Thoracic aorta (tissue), 2 donors: Measurements from ENCODE around the gene TTI1. TPM values are rescaled to one million over a fixed set of nuclear protein-coding genes. Genes with fewer than 3 reads are reported as not detected.

Experiments
- ATAC-seq: fragments of 150-250 bp; one replicate; pipeline ENCODE4 v1.8.0; 2017; ENCODE audit warnings: low read depth; ENCODE audit not compliant: insufficient number of reproducible peaks, low FRiP score
- DNase-seq: peaks from one replicate; pipeline ENCODE4 v3.0.0-alpha.2; 2020; ENCODE audit warnings: low spot score
- H3K27ac ChIP-seq, 2 donors: fragments of 200-600 bp; sonication (generic); 1 replicate in 1 of 2; 2 replicates in 1 of 2; pipeline ENCODE4 v1.5.1; 2016; ENCODE audit warnings: mild to moderate bottlenecking in 2 of 2, moderate library complexity in 2 of 2
- H3K27me3 ChIP-seq: fragments of 200-600 bp; sonication (generic); replicated peaks from 2 replicates; pipeline ENCODE4 v1.6.0; 2016; ENCODE audit warnings: mild to moderate bottlenecking; ENCODE audit not compliant: insufficient read depth
- H3K36me3 ChIP-seq: fragments of 200-600 bp; sonication (generic); one replicate; pipeline ENCODE4 v1.5.1; 2016
- H3K4me1 ChIP-seq, 2 donors: fragments of 200-600 bp; sonication (generic); 1 replicate in 1 of 2; 2 replicates in 1 of 2; pipeline versions ENCODE4 v1.5.1 to v1.6.0; 2016; ENCODE audit warnings: low read depth in 2 of 2, mild to moderate bottlenecking in 1 of 2; ENCODE audit not compliant: control insufficient read depth in 1 of 2
- H3K4me3 ChIP-seq: fragments of 200-600 bp; sonication (generic); 2 replicates; pipeline ENCODE4 v1.5.1; 2016; ENCODE audit warnings: mild to moderate bottlenecking
- H3K9me3 ChIP-seq: fragments of 200-600 bp; sonication (generic); 2 replicates; pipeline ENCODE4 v1.5.1; 2016
- total RNA-seq, 2 donors: library from RNA; depleted of rRNA; stranded (reverse); fragments of >200 nt; gene quantifications; one replicate each; pipeline versions ENCODE4 v1.1.0 to v1.2.3, GENCODE V29; 2016
- TF ChIP-seq, protein P1 (sequence below): fragments of 200-600 bp; sonication (generic); IDR thresholded peaks from one replicate; pipeline ENCODE4 v1.5.1; 2019; ENCODE audit warnings: antibody characterized with exemption

Gene TTI1
- total RNA-seq, 2 donors from 2014 or later = 12.2 to 20.1 TPM

DNA sequence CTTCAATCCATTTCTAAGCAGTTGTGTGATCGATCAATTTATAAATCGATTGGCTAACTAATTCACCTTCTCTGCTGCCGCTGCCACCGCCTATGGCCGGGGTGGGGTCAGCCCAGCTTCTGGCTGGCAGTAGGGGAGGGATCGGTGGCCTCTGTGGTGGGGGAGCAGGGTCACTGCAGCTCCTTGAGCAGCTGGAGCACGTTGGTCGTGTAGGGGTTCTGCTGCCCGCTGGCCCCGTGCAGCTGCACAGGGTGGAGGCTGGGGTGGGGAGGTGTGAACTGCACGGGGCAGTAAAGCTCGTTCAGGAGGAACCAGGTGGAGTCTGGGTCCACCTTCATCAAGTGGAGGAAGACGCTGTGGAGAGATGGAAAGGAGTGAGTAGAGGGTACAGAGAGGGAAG lies 50.0 kb downstream of the TTI1 start:
- TF ChIP-seq, protein P1, sequence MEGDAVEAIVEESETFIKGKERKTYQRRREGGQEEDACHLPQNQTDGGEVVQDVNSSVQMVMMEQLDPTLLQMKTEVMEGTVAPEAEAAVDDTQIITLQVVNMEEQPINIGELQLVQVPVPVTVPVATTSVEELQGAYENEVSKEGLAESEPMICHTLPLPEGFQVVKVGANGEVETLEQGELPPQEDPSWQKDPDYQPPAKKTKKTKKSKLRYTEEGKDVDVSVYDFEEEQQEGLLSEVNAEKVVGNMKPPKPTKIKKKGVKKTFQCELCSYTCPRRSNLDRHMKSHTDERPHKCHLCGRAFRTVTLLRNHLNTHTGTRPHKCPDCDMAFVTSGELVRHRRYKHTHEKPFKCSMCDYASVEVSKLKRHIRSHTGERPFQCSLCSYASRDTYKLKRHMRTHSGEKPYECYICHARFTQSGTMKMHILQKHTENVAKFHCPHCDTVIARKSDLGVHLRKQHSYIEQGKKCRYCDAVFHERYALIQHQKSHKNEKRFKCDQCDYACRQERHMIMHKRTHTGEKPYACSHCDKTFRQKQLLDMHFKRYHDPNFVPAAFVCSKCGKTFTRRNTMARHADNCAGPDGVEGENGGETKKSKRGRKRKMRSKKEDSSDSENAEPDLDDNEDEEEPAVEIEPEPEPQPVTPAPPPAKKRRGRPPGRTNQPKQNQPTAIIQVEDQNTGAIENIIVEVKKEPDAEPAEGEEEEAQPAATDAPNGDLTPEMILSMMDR = no peak
- Histone ChIP-seq H3K36me3 (peaks cover 13% of the 10 kb centered on the region), H3K4me3 (no peak overlapping the region), H3K27me3 (no peaks in the 10 kb centered on the region), H3K4me1 (peaks cover 16 to 37% of the 10 kb centered on the region in 2 donors), H3K9me3 (no peaks in the 10 kb centered on the region), H3K27ac (no peak overlapping the region)
- ATAC-seq = no peak
- no peak for DNase-seq

DNA sequence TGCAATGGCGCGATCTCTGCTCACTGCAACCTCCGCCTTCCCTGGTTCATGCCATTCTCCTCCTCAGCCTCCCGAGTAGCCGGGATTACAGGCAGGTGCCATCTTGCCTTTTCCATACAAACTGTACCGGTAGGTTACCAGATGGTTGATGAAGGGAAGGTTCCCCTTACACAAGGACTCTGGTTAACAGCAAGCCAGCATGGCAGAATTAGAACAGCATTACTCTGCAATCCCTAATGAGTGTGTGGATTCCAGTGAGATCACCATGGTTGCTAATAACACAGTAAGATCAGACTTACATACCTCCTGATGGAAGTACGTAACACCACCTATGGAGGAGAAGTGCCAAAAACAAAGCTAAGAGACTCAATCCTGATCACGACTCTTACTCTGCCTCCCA lies 51.7 kb downstream of the TTI1 start:
- H3K4me1 ChIP-seq = peaks cover 6 to 22% of the 10 kb centered on the region in 2 donors
- H3K4me3 ChIP-seq = no peak overlapping the region
- no peak for ATAC-seq
- H3K27me3 ChIP-seq = no peaks in the 10 kb centered on the region
- DNase-seq = no peak
- H3K9me3 ChIP-seq = no peaks in the 10 kb centered on the region
- no peak overlapping the region for H3K27ac ChIP-seq
- peaks cover 13% of the 10 kb centered on the region for H3K36me3 ChIP-seq
- TF ChIP-seq, protein P1 = no peak

DNA sequence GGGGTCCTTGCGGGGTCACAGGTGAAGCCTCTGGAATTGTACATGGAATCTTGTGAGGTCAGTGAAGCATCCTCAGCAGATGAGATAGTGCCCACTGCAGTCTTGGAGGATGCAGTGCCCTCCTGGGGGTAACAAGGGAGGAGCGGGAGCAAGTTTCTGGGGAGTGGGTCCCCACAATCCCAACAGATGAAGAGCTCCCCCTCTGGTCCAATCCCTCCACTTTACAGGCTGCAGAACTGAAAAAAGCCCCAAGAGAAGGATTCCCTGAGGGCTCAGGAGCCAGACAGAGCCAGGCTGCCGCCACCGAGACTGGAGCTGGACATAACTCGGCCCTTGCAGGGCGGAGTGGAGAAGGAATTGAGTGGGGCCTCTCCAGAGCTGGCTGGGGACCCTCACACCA lies 52.4 kb downstream of the TTI1 start:
- no peak overlapping the region for H3K4me3 ChIP-seq
- peaks cover 3 to 16% of the 10 kb centered on the region in 2 donors for H3K4me1 ChIP-seq
- TF ChIP-seq, protein P1 = no peak
- no peak overlapping the region for H3K27ac ChIP-seq
- H3K9me3 ChIP-seq = no peaks in the 10 kb centered on the region
- DNase-seq (no peak), ATAC-seq (no peak)
- H3K27me3 ChIP-seq = no peaks in the 10 kb centered on the region
- H3K36me3 ChIP-seq = peaks cover 13% of the 10 kb centered on the region

DNA sequence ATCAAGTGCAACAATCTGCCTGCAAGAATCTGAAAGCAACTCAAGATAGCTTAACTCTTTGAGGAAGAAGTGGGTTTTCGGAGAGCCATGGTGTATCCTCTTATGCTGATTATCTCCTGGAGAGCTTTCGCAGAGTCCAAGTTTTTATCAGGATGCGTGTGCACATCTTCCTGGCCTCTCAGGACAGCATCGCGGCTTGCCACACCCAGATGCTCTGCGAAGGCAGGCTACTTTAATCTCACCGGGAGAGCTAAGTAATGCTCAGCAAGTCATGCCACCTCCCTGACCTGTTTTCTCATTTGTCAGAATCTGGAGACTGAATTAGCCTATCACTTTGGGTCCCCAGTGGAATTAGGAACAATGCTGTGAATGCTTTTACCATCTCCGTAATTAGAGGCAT lies 52.9 kb downstream of the TTI1 start:
- TF ChIP-seq, protein P1 = no peak
- DNase-seq = no peak

DNA sequence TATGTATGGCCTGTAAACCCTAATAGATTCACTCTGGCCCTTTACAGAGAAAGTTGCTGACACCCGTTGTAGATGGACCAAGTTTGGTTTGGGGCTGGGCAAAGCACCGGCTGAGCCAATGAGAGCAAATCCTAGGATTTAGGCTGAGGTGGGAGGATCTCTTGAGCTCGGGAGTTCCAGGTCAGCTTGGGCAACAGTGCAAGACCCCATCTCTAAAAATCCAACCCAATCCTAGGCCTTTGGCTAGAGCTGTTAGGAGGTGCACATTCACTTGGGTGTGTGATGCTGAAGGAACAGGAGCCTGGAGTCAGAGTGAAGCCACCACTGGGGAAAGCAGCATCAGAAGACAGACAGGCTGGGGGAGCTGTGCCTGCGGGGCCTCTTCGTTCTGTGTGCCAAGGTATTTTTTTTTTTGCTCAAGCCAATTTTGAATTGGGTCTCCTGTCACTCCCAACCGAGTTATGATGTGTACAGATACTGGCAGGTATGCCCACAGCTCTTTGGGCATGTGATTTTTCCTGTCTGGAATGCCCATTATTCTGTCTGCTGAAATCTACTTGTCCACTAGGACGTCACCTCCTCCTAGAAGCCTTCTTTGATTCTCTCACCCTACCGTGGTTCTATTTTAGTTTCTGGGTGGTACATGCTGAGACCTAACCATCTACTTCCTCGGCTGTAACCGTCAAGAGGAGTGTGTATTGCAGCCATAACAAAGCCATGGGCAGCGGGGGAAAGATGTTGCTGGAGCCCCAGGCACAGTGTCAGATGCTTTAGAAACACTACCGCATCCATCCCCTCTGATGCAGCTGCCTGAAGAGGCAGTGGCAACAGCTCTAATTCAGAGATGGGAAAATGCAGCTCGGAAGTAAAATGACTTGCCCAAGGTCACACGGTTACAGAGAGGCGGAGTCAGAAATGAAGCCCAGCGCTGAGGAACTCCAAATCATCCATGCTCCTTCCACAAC lies 54.0 kb downstream of the TTI1 start:
- ATAC-seq = no peak
- Histone ChIP-seq H3K36me3 (peaks cover 13% of the 10 kb centered on the region), H3K27me3 (no peaks in the 10 kb centered on the region), H3K4me3 (no peak overlapping the region), H3K9me3 (no peaks in the 10 kb centered on the region), H3K27ac (no peak overlapping the region), H3K4me1 (peaks cover 0 to 6% of the 10 kb centered on the region in 2 donors)
- DNase-seq = no peak
- TF ChIP-seq, protein P1 = no peak

More for the DNA sequence above, 52.9 kb downstream of the TTI1 start:
- Histone ChIP-seq H3K27ac (no peak overlapping the region), H3K9me3 (no peaks in the 10 kb centered on the region), H3K36me3 (peaks cover 13% of the 10 kb centered on the region), H3K27me3 (no peaks in the 10 kb centered on the region), H3K4me1 (peaks cover 0 to 11% of the 10 kb centered on the region in 2 donors), H3K4me3 (no peak overlapping the region)
- no peak for ATAC-seq
